MM.1S (cell line): ENCODE measurements around the gene MAP3K3.

ENCODE experiments used
- CTCF ChIP-seq: fragments of 300-600 bp; sonication (generic); IDR thresholded peaks from 2 replicates; pipeline ENCODE4 v1.5.1; 2016; ENCODE audit warnings: antibody characterized with exemption, low read length, mixed read lengths
- EZH2 ChIP-seq: fragments of 300-600 bp; sonication (generic); optimal IDR thresholded peaks from 2 replicates; pipeline ENCODE3; 2017; ENCODE audit warnings: low read depth, mild to moderate bottlenecking, antibody characterized with exemption, low read length, mixed read lengths
- EZH2phosphoT487 ChIP-seq: fragments of 300-600 bp; sonication (generic); IDR thresholded peaks from 2 replicates; pipeline ENCODE4 v1.6.1; 2018; ENCODE audit warnings: antibody characterized with exemption, low read length

DNA sequence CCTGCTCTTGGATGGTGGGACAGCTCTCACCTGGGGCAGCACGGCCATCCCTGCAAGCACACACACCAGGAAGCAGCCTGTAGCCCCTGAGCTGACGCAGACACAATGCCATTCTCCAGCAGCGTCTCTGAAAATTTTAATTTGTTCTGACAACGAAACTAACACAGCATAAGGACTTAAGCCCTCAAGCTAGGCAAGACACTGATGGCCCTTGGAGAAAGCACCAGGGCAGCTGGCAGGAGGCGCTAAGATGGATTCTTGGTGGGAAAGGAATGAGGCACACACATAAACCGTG lies 80.5 kb downstream of the MAP3K3 start:
- TF ChIP-seq EZH2 (no peak), CTCF (no peak), EZH2phosphoT487 (no peak)
